ENCODE measurements around the gene PTH2.

PTH2 gene

DNA sequence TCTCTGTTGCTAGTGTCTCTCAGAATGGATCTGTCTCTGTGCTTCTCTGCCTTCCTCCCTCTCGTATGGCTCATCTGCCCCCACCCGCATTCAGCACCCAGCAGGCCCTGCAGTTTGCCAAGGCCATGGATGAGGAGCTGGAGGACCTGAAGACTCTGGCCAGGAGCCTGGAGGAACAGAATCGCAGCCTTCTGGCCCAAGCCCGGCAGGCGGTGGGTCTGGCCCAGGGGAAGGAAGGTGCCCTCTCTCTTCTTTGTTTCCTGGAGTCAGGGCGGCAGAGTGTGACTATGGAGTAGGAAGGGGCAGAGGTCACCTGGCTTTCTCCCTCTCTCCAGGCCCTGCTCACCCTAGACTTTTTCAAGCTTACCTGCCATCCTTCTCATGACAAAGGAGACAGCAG is 24.3 kb downstream of the PTH2 start:
- DNase-seq (ENCODE audit: insufficient read length): no peak
- no peak for FAIRE-seq
- TF ChIP-seq TAF1 (IDR thresholded peaks at IDR 0.05; ENCODE audit: borderline replicate concordance, low read depth, low read length): no peak
- no peak for TF ChIP-seq POLR2AphosphoS5 (IDR thresholded peaks at IDR 0.05; ENCODE audit: low read depth, low read length)
- TF ChIP-seq POLR2A (IDR thresholded peaks at IDR 0.05; ENCODE audit: low read depth, low read length): no peak

DNA sequence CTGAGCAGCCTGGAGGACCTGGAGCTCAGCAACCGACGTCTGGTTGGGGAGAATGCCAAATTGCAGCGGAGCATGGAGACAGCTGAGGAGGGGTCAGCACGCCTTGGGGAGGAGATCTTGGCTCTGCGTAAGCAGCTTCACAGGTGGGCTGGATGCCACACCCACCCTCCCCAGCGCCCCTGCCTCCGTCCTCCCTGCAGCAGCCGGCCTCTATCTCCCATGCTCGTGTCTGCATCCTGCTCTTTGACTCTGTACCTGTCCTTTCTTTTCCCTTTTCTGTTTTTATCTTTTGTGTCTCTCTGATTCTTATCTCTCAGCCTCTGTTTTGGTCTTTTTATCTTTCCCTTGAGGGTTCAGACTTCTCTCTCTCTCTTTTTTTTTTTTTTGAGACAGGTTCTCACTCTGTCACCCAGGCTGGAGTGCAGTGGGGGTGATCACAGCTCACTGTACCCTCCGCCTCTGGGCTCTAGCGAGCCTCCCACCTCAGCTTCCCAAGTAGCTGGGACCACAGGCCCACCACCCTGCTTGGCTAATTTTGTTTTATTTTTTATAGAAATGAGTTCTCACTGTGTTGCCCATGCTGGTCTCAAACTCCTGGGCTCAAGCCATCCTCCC is 25.1 kb downstream of the PTH2 start:
- FAIRE-seq: no peak
- no peak for TF ChIP-seq TAF1 (IDR thresholded peaks at IDR 0.05; ENCODE audit: borderline replicate concordance, low read depth, low read length)
- TF ChIP-seq POLR2AphosphoS5 (IDR thresholded peaks at IDR 0.05; ENCODE audit: low read depth, low read length): no peak
- TF ChIP-seq POLR2A (IDR thresholded peaks at IDR 0.05; ENCODE audit: low read depth, low read length): no peak
- no peak for DNase-seq (ENCODE audit: insufficient read length)

DNA sequence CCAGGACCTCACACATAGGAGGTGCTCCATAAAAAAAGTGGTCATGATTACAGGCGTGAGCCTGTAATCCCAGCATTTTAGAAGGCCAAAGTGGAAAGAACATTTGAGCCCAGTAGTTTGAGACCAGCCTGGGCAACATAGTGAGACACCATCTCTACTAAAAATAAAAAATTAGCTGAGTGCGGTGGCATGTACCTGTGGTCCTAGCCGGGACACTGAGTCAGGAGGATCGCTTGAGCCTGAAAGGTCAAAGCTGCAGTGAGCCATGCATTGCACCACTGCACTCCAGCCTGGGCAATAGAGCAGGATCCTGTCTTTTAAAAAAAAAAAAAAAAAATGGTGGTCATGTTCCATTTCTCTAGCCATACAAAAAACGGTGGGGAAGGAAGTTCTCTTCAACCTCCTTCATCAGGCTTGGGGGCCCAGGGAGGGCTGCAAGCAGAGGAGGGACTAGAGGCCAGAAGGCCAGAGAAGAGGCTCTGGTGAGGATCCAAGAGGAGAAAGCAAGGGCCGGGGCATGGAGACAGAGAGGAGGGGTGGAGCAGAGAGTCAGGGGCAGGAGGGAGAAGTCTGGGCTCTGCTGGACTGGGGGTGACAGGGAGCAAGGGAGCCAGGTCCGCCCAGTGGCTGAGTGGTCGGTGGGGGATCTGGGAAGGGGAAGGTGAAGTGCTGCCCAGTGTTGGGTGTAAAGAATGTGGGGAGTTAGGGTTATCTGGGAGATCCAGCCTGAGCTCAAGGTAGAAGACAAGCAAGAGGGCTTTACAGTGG is 26.3 kb downstream of the PTH2 start:
- TF ChIP-seq TAF1 (IDR thresholded peaks at IDR 0.05; ENCODE audit: borderline replicate concordance, low read depth, low read length) (no peak), POLR2A (IDR thresholded peaks at IDR 0.05; ENCODE audit: low read depth, low read length) (no peak), POLR2AphosphoS5 (IDR thresholded peaks at IDR 0.05; ENCODE audit: low read depth, low read length) (no peak)
- FAIRE-seq (no peak), DNase-seq (ENCODE audit: insufficient read length) (no peak)

DNA sequence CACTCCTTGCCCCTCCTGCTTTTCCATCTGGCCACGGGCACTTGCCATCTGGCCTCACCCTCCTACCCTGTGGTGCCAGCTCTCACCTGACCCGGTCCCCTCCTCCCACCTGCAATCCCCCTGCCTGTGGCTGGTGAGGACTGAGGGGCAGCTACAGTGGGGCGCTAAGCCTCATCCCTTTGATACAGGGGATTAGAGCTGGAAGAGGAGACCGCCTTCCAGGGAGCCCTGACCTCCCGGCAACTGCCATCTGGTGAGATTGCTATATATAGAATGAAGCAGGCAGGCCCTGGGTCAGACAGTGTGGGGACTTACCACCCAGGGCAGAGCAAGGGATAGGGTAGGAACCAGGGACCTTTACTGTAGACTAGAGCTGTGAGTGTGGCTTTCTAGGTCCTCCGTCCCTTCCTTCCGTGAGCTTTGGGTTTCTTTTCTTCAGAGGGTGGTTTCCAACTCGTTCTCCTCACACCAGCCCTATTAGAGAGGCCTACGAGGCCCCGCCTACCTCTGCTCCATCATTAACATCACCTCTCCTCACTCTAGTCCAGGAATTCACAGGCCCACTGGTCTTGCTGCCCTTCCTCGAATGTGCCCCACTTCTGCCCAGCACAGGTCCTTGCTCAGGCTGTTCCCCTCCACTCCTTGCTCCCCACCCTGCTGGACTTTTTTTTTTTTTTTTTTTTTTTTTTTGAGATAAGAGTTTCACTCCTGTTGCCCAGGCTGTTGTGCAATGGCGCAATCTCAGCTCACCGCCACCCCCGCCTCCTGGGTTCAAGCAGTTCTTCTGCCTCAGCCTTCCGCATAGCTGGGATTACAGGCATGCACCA is 27.4 kb downstream of the PTH2 start:
- DNase-seq (ENCODE audit: insufficient read length) (no peak), FAIRE-seq (no peak)
- TF ChIP-seq TAF1 (IDR thresholded peaks at IDR 0.05; ENCODE audit: borderline replicate concordance, low read depth, low read length) (no peak), POLR2AphosphoS5 (IDR thresholded peaks at IDR 0.05; ENCODE audit: low read depth, low read length) (no peak), POLR2A (IDR thresholded peaks at IDR 0.05; ENCODE audit: low read depth, low read length) (no peak)

DNA sequence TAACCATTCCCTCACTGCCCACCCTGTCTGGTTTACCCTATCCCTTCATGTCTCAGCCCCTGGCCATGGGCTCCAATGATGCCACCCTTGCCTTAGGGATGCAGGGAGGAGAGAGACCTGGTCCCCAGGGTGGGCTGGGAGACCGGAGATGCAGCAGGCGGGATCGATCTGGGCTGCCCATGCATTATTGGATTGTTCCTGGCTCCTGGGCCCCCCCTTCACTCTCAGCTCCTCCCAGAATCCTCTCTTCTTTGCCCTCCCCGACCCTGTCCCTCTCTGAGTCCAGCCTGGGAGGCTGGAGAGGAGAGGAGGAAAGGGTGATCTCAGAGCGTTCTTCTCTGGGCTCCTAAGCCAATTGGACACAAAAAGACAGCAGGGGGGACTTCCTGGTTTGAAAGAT is 29.4 kb downstream of the PTH2 start:
- no peak for TF ChIP-seq POLR2AphosphoS5 (IDR thresholded peaks at IDR 0.05; ENCODE audit: low read depth, low read length)
- TF ChIP-seq TAF1 (IDR thresholded peaks at IDR 0.05; ENCODE audit: borderline replicate concordance, low read depth, low read length): no peak
- no peak for TF ChIP-seq POLR2A (IDR thresholded peaks at IDR 0.05; ENCODE audit: low read depth, low read length)
- FAIRE-seq (no peak), DNase-seq (ENCODE audit: insufficient read length) (no peak)

DNA sequence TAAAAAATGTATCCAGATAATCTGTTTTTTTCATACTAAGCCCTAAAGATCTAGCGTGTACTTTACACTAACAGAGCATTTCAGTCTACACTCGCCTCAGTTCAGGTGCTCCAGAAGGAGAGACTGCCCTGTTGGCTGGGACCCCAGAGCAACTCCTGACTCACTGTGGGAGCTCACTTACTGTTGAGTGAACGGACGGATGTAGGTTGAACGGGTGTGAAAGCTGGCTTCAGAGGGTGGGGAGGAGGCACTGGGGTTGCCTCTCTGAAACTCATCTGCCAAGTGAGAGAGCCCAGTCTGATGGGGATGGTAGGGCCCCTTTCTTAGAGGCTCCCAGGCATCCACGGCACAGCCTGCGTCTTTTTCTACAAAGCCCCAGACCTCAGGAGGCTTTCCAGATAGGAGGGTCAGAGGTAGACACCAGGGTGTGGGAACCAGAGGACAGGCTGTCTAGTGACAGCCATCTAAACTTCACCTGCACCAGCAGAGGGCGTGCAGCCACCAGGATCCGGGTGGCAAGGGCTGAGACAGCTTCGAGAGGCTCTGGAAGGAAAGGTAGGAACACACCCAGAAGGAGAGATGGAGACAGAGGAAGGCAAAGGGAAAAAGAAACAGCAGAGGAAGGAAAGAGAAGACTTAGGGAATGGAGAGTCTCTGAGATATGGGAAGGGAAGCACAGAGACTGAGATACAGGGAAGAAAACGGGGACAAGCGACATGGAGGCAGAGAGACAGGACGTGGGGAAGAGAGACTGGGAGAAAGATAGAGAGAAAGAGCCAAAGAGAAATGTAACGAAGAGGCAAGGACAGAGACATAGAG is 31.5 kb downstream of the PTH2 start:
- FAIRE-seq: peak; percentile 98
- DNase-seq (ENCODE audit: insufficient read length): peak; percentile 79
- TF ChIP-seq POLR2A (IDR thresholded peaks at IDR 0.05; ENCODE audit: low read depth, low read length) (no peak), TAF1 (IDR thresholded peaks at IDR 0.05; ENCODE audit: borderline replicate concordance, low read depth, low read length) (no peak), POLR2AphosphoS5 (IDR thresholded peaks at IDR 0.05; ENCODE audit: low read depth, low read length) (no peak)

DNA sequence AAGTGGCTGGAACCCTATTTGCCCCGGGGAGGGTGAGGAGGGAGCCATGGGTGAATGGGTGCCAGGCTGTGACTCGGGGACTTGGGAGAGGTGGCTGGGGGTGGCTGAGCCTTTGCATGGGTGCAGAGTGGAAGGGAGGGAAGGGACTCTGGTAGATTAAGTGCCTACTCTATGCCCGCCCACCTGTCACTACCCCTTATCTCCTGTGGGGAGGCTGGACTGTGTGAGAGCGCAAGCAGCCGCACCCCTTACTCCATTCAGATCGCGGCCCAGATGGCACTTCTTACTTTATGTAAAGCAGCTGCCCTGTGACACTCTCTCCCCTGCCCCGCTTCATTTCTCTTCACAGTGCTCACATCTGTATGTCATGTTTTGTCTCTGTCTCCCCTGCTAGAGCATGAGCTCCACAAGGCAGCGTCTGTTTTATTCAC is 32.3 kb downstream of the PTH2 start:
- TF ChIP-seq POLR2AphosphoS5 (IDR thresholded peaks at IDR 0.05; ENCODE audit: low read depth, low read length): no peak
- TF ChIP-seq POLR2A (IDR thresholded peaks at IDR 0.05; ENCODE audit: low read depth, low read length): no peak
- TF ChIP-seq TAF1 (IDR thresholded peaks at IDR 0.05; ENCODE audit: borderline replicate concordance, low read depth, low read length): no peak
- FAIRE-seq: no peak
- DNase-seq (ENCODE audit: insufficient read length): no peak

DNA sequence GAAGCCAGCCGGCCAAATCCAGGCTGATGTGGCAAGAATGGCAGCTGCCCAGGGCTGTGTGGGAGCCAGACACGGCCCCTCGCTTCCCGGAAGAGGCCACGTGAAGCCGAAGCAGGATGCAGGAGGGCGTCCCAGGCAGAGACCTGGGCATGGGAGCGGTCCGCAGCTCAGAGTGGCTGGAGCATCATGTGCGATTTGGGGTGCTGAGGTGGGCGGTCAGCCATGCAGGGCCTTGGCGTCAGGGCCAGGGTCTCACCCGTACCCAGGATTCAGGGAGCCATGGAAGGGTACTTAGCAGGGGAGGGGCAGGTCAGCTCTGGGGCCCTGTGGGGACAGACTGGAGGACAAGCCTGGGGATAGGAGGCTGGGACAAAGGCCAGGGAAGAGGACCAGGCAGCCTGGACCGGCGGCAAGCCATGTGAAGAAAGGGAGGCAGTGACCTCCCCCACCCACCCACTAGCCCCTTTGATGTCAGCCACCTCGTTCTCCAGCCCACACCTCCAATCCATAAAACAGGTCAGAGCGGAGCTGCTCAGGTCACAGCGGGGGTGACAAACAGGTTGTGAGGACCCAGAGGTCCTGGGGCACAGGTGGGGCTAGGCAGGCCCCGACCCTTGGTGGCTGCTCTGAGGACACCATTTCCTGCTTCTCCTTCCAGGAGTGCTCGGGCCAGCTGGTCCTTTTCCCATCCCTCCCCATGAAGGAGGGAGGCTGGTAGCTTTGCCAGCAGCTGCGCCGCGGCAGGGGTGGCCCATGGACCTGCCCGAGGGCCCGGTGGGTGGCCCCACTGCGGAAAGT is 32.9 kb downstream of the PTH2 start:
- DNase-seq (ENCODE audit: insufficient read length) (no peak), FAIRE-seq (no peak)
- TF ChIP-seq POLR2AphosphoS5 (IDR thresholded peaks at IDR 0.05; ENCODE audit: low read depth, low read length) (no peak), TAF1 (IDR thresholded peaks at IDR 0.05; ENCODE audit: borderline replicate concordance, low read depth, low read length) (no peak), POLR2A (IDR thresholded peaks at IDR 0.05; ENCODE audit: low read depth, low read length) (no peak)

DNA sequence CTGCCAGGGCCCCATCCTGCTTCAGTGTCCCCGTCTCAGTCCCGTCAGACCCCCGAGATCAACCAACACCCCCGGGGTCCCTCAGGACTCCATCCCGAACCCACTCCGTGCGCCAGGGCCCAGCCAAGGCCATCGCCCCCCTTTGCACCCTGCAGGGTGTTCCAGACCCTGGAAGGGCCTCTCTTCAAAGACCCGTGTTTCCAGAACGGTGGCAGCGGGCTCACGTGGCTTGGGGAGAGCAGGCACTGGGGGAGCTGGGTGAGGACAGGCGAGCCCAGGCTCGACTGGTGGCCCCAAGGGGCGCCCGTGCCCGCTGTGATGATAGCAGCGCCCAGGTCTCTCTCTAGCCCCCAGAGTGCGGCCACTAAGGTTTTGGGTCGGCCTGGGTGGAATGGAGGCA is 33.8 kb downstream of the PTH2 start:
- DNase-seq (ENCODE audit: insufficient read length) (no peak), FAIRE-seq (no peak)
- TF ChIP-seq POLR2AphosphoS5 (IDR thresholded peaks at IDR 0.05; ENCODE audit: low read depth, low read length): no peak
- no peak for TF ChIP-seq POLR2A (IDR thresholded peaks at IDR 0.05; ENCODE audit: low read depth, low read length)
- no peak for TF ChIP-seq TAF1 (IDR thresholded peaks at IDR 0.05; ENCODE audit: borderline replicate concordance, low read depth, low read length)

DNA sequence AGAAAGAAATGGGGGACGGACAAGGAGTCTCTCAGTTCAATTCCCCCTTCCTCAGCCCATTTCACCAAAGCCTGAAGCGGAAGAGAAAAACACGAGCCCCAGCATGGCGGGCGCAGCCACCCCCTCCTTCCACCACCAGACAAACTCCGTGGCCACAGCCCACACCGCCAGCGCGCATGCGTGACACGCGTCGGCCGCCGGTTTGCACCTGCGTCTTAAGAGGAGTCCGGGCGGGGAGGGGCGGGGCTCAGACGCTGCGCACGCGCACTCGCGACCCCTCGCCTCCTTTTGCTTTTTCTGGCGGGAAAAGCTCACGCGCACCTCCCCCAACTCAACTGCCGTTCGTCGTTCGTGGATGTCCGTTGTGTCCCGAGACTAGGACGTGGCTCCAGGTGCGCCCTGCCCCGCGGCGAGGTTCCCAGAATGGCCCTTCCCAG is 35.3 kb downstream of the PTH2 start, which contains the start of gene KASH5:
TSS of gene KASH5 (plus strand) at position 314 of the 437 bp plus-strand sequence. CDS start 2,635 bp downstream, outside the sequence.
- FAIRE-seq (no peak), DNase-seq (ENCODE audit: insufficient read length) (no peak)
- TF ChIP-seq TAF1 (IDR thresholded peaks at IDR 0.05; ENCODE audit: borderline replicate concordance, low read depth, low read length): no peak
- TF ChIP-seq POLR2AphosphoS5 (IDR thresholded peaks at IDR 0.05; ENCODE audit: low read depth, low read length): no peak
- TF ChIP-seq POLR2A (IDR thresholded peaks at IDR 0.05; ENCODE audit: low read depth, low read length): no peak
